Activated naive CD8-positive, alpha-beta T cell (primary cell): ENCODE measurements around the gene FIG4.
"Not testable (repeated sequence)": the region's sequence is repeated elsewhere in the genome, so short reads cannot be mapped to it uniquely, and the experiment has no call there.

Source experiments
- H3K27ac Mint-ChIP-seq: one replicate; pipeline ENCODE4 v1.8.0; 2021; ENCODE audit warnings: mixed read lengths
- H3K27me3 Mint-ChIP-seq: one replicate; pipeline ENCODE4 v1.8.0; 2021; ENCODE audit warnings: mixed read lengths
- H3K36me3 Mint-ChIP-seq: one replicate; pipeline ENCODE4 v1.8.0; 2021; ENCODE audit warnings: mixed read lengths
- H3K4me1 Mint-ChIP-seq: one replicate; pipeline ENCODE4 v1.8.0; 2021; ENCODE audit warnings: low read depth, mixed read lengths
- H3K4me3 Mint-ChIP-seq: one replicate; pipeline ENCODE4 v1.8.0; 2021; ENCODE audit warnings: mild to moderate bottlenecking, mixed read lengths
- H3K9me3 Mint-ChIP-seq: one replicate; pipeline ENCODE4 v1.8.0; 2021; ENCODE audit warnings: low read depth, mixed read lengths

The FIG4 gene

GRCh38 chr6:109687271-109687761 is 3.8 kb upstream of the FIG4 start:
- peaks cover 42% of the 10 kb centered on the region for H3K4me1 Mint-ChIP-seq
- peaks cover 2% of the 10 kb centered on the region for H3K36me3 Mint-ChIP-seq
- no peaks in the 10 kb centered on the region for H3K27me3 Mint-ChIP-seq
- H3K4me3 Mint-ChIP-seq: peak overlapping the region; percentile 8
- H3K9me3 Mint-ChIP-seq: no peaks in the 10 kb centered on the region
- H3K27ac Mint-ChIP-seq: peak overlapping the region; percentile 91

GRCh38 chr6:109690373-109690736 is 741 bp upstream of the FIG4 start:
- Mint-ChIP-seq H3K36me3 (no peaks in the 10 kb centered on the region), H3K27me3 (no peaks in the 10 kb centered on the region), H3K4me3 (peak overlapping the region; percentile 97), H3K4me1 (peaks cover 48% of the 10 kb centered on the region), H3K27ac (peak overlapping the region; percentile 97), H3K9me3 (no peaks in the 10 kb centered on the region)

GRCh38 chr6:109693111-109693510 is 2.0 kb downstream of the FIG4 start:
- no peaks in the 10 kb centered on the region for H3K9me3 Mint-ChIP-seq
- peaks cover 31% of the 10 kb centered on the region for H3K4me1 Mint-ChIP-seq
- no peak overlapping the region for H3K27ac Mint-ChIP-seq
- no peak overlapping the region for H3K4me3 Mint-ChIP-seq
- H3K36me3 Mint-ChIP-seq: peaks cover 10% of the 10 kb centered on the region
- H3K27me3 Mint-ChIP-seq: no peaks in the 10 kb centered on the region

- Mint-ChIP-seq H3K4me3 (no peak overlapping the region), H3K36me3 (peaks cover 10% of the 10 kb centered on the region), H3K27me3 (no peaks in the 10 kb centered on the region), H3K9me3 (no peaks in the 10 kb centered on the region), H3K4me1 (peaks cover 16% of the 10 kb centered on the region), H3K27ac (no peak overlapping the region)
Observed at GRCh38 chr6:109695468-109695867, 4.4 kb downstream of the FIG4 start.

- no peak overlapping the region for H3K27ac Mint-ChIP-seq
- H3K9me3 Mint-ChIP-seq: no peaks in the 10 kb centered on the region
- peaks cover 10% of the 10 kb centered on the region for H3K36me3 Mint-ChIP-seq
- H3K27me3 Mint-ChIP-seq: no peaks in the 10 kb centered on the region
- H3K4me1 Mint-ChIP-seq: peaks cover 14% of the 10 kb centered on the region
- H3K4me3 Mint-ChIP-seq: no peak overlapping the region
Observed at GRCh38 chr6:109696355-109696754, 5.3 kb downstream of the FIG4 start.

GRCh38 chr6:109701221-109701620 is 10.1 kb downstream of the FIG4 start:
- peaks cover 3% of the 10 kb centered on the region for H3K36me3 Mint-ChIP-seq
- H3K27ac Mint-ChIP-seq: no peak overlapping the region
- no peaks in the 10 kb centered on the region for H3K27me3 Mint-ChIP-seq
- H3K4me3 Mint-ChIP-seq: no peak overlapping the region
- H3K9me3 Mint-ChIP-seq: no peaks in the 10 kb centered on the region
- peaks cover 13% of the 10 kb centered on the region for H3K4me1 Mint-ChIP-seq

GRCh38 chr6:109701774-109702173 is 10.7 kb downstream of the FIG4 start:
- no peak overlapping the region for H3K4me3 Mint-ChIP-seq
- no peaks in the 10 kb centered on the region for H3K27me3 Mint-ChIP-seq
- H3K9me3 Mint-ChIP-seq: no peaks in the 10 kb centered on the region
- H3K27ac Mint-ChIP-seq: no peak overlapping the region
- H3K4me1 Mint-ChIP-seq: peaks cover 18% of the 10 kb centered on the region
- H3K36me3 Mint-ChIP-seq: no peaks in the 10 kb centered on the region

GRCh38 chr6:109702791-109703190 is 11.7 kb downstream of the FIG4 start:
- no peaks in the 10 kb centered on the region for H3K36me3 Mint-ChIP-seq
- no peak overlapping the region for H3K27ac Mint-ChIP-seq
- no peak overlapping the region for H3K4me3 Mint-ChIP-seq
- H3K9me3 Mint-ChIP-seq: no peaks in the 10 kb centered on the region
- H3K4me1 Mint-ChIP-seq: peaks cover 21% of the 10 kb centered on the region
- no peaks in the 10 kb centered on the region for H3K27me3 Mint-ChIP-seq

- Mint-ChIP-seq H3K27ac (peak overlapping the region; percentile 31), H3K36me3 (peaks cover 8% of the 10 kb centered on the region), H3K9me3 (no peaks in the 10 kb centered on the region), H3K4me3 (no peak overlapping the region), H3K4me1 (peaks cover 24% of the 10 kb centered on the region), H3K27me3 (no peaks in the 10 kb centered on the region)
Observed at GRCh38 chr6:109705258-109705657, 14.2 kb downstream of the FIG4 start.

GRCh38 chr6:109706513-109706912 is 15.4 kb downstream of the FIG4 start:
- no peak overlapping the region for H3K4me3 Mint-ChIP-seq
- no peaks in the 10 kb centered on the region for H3K27me3 Mint-ChIP-seq
- no peak overlapping the region for H3K27ac Mint-ChIP-seq
- H3K36me3 Mint-ChIP-seq: peaks cover 8% of the 10 kb centered on the region
- H3K4me1 Mint-ChIP-seq: peaks cover 24% of the 10 kb centered on the region
- no peaks in the 10 kb centered on the region for H3K9me3 Mint-ChIP-seq

- not testable (repeated sequence) for H3K27me3 Mint-ChIP-seq, H3K27ac Mint-ChIP-seq, H3K36me3 Mint-ChIP-seq, H3K4me3 Mint-ChIP-seq, H3K9me3 Mint-ChIP-seq
- H3K4me1 Mint-ChIP-seq: peaks cover 21% of the 10 kb centered on the region
Observed at GRCh38 chr6:109708099-109708498, 17.0 kb downstream of the FIG4 start.

- Mint-ChIP-seq H3K9me3 (no peaks in the 10 kb centered on the region), H3K4me1 (peaks cover 3% of the 10 kb centered on the region), H3K4me3 (no peak overlapping the region), H3K27me3 (no peaks in the 10 kb centered on the region), H3K27ac (no peak overlapping the region), H3K36me3 (peaks cover 10% of the 10 kb centered on the region)
Observed at GRCh38 chr6:109713097-109713496, 22.0 kb downstream of the FIG4 start.

- Mint-ChIP-seq H3K27ac (peak overlapping the region; percentile 55), H3K27me3 (no peaks in the 10 kb centered on the region), H3K4me1 (peaks cover 3% of the 10 kb centered on the region), H3K9me3 (no peaks in the 10 kb centered on the region), H3K4me3 (no peak overlapping the region), H3K36me3 (peaks cover 6% of the 10 kb centered on the region)
Observed at GRCh38 chr6:109714166-109714565, 23.1 kb downstream of the FIG4 start.

GRCh38 chr6:109714611-109715010 is 23.5 kb downstream of the FIG4 start:
- Mint-ChIP-seq H3K4me3 (no peak overlapping the region), H3K27me3 (no peaks in the 10 kb centered on the region), H3K4me1 (peaks cover 3% of the 10 kb centered on the region), H3K36me3 (peaks cover 6% of the 10 kb centered on the region), H3K27ac (no peak overlapping the region), H3K9me3 (no peaks in the 10 kb centered on the region)

GRCh38 chr6:109715616-109716015 is 24.5 kb downstream of the FIG4 start:
- H3K27me3 Mint-ChIP-seq: no peaks in the 10 kb centered on the region
- H3K9me3 Mint-ChIP-seq: no peaks in the 10 kb centered on the region
- no peaks in the 10 kb centered on the region for H3K4me1 Mint-ChIP-seq
- no peak overlapping the region for H3K27ac Mint-ChIP-seq
- peaks cover 5% of the 10 kb centered on the region for H3K36me3 Mint-ChIP-seq
- H3K4me3 Mint-ChIP-seq: no peak overlapping the region

- Mint-ChIP-seq H3K4me1 (no peaks in the 10 kb centered on the region), H3K9me3 (no peaks in the 10 kb centered on the region), H3K36me3 (peaks cover 16% of the 10 kb centered on the region), H3K4me3 (no peak overlapping the region), H3K27me3 (no peaks in the 10 kb centered on the region), H3K27ac (no peak overlapping the region)
Observed at GRCh38 chr6:109717971-109718370, 26.9 kb downstream of the FIG4 start.
